Measurements from ENCODE around the gene AOPEP.

Gene AOPEP

DNA sequence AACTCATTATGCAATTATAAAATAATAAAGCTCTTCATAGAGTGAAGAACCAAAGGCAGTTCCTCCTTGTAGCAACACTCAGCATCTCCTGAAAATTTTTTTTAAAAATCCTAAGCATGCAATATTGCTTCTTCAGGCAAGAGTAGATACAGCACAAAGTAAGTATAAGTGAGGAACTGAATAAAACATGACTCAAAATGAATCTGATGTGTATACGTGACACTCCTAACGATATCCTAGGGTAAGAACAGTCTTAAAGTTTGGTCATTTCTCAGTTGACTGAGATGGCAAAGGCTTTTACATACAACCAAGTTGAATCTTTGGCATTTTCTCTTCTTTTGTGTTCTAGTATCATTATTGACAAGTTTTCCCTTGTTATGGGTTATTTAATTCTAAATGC is 41.1 kb upstream of the AOPEP start:
- no peak for DNase-seq
- peaks cover 16% of the 10 kb centered on the region for H3K4me1 ChIP-seq
- H3K4me3 ChIP-seq (ENCODE audit: low read depth, low read length), result no peak overlapping the region
- no peaks in the 10 kb centered on the region for H3K36me3 ChIP-seq
- H3K9me3 ChIP-seq, result no peaks in the 10 kb centered on the region
- no peaks in the 10 kb centered on the region for H3K27me3 ChIP-seq
- TF ChIP-seq, protein P1, sequence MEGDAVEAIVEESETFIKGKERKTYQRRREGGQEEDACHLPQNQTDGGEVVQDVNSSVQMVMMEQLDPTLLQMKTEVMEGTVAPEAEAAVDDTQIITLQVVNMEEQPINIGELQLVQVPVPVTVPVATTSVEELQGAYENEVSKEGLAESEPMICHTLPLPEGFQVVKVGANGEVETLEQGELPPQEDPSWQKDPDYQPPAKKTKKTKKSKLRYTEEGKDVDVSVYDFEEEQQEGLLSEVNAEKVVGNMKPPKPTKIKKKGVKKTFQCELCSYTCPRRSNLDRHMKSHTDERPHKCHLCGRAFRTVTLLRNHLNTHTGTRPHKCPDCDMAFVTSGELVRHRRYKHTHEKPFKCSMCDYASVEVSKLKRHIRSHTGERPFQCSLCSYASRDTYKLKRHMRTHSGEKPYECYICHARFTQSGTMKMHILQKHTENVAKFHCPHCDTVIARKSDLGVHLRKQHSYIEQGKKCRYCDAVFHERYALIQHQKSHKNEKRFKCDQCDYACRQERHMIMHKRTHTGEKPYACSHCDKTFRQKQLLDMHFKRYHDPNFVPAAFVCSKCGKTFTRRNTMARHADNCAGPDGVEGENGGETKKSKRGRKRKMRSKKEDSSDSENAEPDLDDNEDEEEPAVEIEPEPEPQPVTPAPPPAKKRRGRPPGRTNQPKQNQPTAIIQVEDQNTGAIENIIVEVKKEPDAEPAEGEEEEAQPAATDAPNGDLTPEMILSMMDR (IDR thresholded peaks at IDR 0.05; ENCODE audit: low read depth, low read length), result no peak

DNA sequence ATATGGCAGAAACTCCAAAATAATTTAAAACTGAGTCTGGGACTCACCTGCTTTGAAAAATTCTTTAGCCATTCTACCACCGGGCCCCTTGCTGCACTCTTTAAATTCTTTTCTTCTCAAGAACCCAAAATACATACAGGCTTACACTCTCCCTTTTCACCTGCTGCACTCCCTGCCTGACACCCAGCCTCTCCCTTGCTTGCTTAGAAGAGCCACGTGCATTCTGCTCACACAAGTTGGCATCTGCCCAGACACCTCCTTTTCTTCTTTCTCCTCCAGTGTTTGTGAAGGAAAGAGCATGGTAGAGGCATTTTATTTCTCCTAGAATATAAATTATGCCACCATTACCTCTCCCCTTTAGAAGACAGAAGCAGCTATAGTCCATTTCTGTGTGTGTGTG is 39.0 kb upstream of the AOPEP start:
- H3K36me3 ChIP-seq, result no peaks in the 10 kb centered on the region
- TF ChIP-seq, protein P1 (IDR thresholded peaks at IDR 0.05; ENCODE audit: low read depth, low read length), result no peak
- no peaks in the 10 kb centered on the region for H3K27me3 ChIP-seq
- DNase-seq, result no peak
- H3K9me3 ChIP-seq, result no peaks in the 10 kb centered on the region
- peaks cover 9% of the 10 kb centered on the region for H3K4me1 ChIP-seq
- H3K4me3 ChIP-seq (ENCODE audit: low read depth, low read length), result no peak overlapping the region

DNA sequence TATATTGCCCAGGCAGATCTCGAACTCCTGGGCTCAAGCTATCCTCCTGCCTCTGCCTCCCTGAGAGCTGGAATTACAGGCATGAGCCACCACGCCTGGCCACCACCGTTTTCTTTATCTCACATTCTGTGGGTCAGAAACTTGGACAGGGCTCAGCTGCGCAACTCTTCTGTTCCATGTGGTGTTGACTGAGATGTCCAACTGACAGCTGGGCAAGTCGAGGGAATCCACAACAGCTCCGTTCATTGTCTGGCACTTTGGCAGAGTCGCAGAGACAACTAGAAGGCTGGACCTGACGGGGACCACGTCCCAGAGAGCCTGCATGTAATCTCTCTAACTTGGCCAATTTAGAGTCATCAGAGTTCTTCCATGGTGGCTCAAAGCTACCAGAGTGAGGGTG is 36.2 kb upstream of the AOPEP start:
- H3K4me3 ChIP-seq (ENCODE audit: low read depth, low read length), result no peak overlapping the region
- H3K4me1 ChIP-seq, result peaks cover 25% of the 10 kb centered on the region
- no peaks in the 10 kb centered on the region for H3K27me3 ChIP-seq
- DNase-seq, result no peak
- no peaks in the 10 kb centered on the region for H3K36me3 ChIP-seq
- TF ChIP-seq, protein P1 (IDR thresholded peaks at IDR 0.05; ENCODE audit: low read depth, low read length), result no peak
- no peaks in the 10 kb centered on the region for H3K9me3 ChIP-seq

DNA sequence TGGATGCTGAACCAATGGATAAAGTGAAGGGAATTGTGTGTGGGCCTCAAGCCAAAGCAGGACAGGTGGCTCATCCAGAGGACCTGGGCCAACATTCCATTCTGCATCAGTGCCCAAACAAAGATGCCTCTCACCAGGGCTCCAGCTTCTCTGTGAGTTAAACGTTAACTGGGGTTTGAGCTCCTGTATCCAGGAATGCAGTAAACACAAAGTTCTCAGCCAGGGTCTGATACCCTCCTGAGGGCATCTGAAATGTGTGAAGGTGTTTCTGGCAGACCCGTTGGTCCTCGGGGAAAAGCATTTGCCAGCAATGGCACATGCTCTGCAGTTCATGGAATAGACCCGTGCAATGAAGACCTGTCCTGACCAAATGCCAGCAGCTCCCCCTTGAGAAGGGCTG is 33.9 kb upstream of the AOPEP start:
- DNase-seq, result no peak
- TF ChIP-seq, protein P1 (IDR thresholded peaks at IDR 0.05; ENCODE audit: low read depth, low read length), result no peak

DNA sequence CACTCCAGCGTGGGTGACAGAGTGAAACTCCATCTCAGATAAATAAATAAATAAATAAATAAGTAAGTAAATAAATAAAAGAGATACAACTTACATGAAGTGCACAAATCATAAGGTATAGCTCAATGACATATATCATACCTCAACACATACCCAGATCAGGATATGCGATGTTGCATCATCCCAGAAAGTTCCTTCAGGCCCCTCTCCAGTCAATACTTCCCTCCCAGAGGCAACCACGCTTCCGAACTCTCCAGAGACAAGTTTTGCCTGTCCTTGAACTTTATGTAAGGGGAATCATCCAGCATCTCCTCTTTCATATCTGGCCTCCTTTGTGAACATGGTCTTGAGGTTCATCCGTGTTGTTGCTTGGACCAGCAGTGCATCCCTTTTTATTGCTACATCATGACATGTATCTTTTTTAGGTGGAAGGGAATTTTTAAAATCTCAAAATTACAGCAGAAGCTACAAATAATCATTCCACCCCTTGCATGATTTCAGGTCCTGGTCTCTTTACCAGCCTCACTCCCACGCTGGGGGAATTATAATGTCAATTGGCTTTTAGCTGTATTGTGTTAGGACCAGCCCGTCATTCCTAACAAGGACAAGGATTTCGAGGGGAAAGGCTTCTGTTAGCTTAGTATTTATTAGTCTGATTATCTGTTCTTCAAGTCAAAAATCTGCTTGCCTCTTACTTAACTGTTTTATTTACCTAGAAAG is 32.9 kb upstream of the AOPEP start:
- Histone ChIP-seq H3K9me3 (no peaks in the 10 kb centered on the region), H3K27me3 (no peaks in the 10 kb centered on the region), H3K4me1 (peaks cover 28% of the 10 kb centered on the region), H3K4me3 (ENCODE audit: low read depth, low read length) (no peak overlapping the region), H3K36me3 (no peaks in the 10 kb centered on the region)
- peak; percentile 38 for DNase-seq
- TF ChIP-seq, protein P1 (IDR thresholded peaks at IDR 0.05; ENCODE audit: low read depth, low read length), result no peak

More for the DNA sequence above, 33.9 kb upstream of the AOPEP start:
- H3K36me3 ChIP-seq, result no peaks in the 10 kb centered on the region
- H3K9me3 ChIP-seq, result no peaks in the 10 kb centered on the region
- H3K4me1 ChIP-seq, result peaks cover 18% of the 10 kb centered on the region
- no peak overlapping the region for H3K4me3 ChIP-seq (ENCODE audit: low read depth, low read length)
- H3K27me3 ChIP-seq, result no peaks in the 10 kb centered on the region

DNA sequence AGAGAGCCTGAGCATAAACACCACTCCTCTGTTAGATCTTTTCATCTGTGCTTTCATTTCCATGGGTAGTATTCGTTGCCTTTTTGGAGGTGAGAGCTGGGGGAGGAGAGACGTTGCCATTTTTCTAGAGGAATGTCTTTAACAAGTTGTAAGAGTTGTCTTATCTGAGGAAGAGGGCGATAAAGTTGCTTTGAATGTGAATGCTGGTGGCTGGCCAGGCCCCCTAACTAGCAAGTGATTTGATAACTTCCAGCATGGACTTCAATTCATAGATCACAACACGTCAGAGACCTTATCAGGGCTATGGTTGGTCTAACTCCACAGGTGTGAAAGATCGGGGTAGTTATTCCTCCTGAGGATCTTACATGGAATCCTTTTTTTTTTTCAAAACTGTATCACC is 30.0 kb upstream of the AOPEP start:
- H3K36me3 ChIP-seq, result no peaks in the 10 kb centered on the region
- no peak overlapping the region for H3K4me3 ChIP-seq (ENCODE audit: low read depth, low read length)
- H3K27me3 ChIP-seq, result no peaks in the 10 kb centered on the region
- peaks cover 31% of the 10 kb centered on the region for H3K4me1 ChIP-seq
- DNase-seq, result no peak
- TF ChIP-seq, protein P1 (IDR thresholded peaks at IDR 0.05; ENCODE audit: low read depth, low read length), result no peak
- no peaks in the 10 kb centered on the region for H3K9me3 ChIP-seq
